NOMO-1 treated with DMSO at 0.1 percent for 48 hours (cell line): Measurements from ENCODE around the gene ZNF620.
A peak's percentile ranks its signal among the peaks of the same experiment; 100 is the strongest.
"Not testable (repeated sequence)": the region's sequence is repeated elsewhere in the genome, so short reads cannot be mapped to it uniquely, and the experiment has no call there.

Experiments used
- DNase-seq: peaks from one replicate; lab custom pipeline; 2025; ENCODE audit not compliant: unreplicated experiment; lab: John Stamatoyannopoulos, UW

Gene ZNF620

DNA sequence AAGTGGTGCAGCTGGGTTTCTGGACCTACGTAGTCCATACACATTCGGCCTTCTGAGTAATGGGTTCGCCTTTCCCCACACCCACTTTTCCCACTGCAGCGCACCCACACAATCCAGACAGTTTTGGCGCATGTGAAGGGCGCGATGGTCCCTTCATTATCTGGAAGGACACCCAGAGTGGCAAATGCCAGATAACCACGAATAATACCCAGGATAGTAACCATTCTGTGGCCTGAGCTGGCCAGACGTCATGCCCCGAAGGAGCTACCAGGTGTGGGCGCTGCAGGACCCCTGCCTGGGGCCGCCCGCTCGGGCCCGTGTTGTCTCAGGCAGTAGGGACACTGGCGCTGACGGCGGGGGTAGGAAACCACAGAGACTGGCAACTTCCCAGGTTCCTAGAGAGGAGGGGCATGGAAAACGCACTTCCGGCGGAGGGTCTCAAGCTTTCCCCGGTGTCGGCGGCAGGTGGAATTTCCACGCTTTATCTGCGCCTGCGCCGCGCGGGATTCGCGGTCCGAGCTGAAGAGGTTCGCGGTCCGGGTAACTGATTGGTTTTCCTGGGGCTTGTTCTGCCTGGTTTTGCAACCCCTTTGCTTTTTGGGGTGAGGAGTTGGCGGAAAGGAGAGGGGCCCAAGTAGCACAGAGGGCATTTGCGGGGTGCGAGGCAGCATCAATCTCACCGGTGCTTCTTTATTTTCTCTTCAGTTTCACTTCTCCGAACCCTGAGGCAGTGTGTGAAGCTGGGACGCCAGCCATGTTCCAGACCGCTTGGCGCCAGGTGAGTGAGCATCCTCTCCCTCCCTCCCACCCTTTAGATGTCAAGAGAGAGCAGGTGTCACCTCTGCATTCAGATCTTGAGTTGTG lies at the start of gene ZNF620:
ZNF620 (plus strand) TSS at position 441 of the 864 bp plus-strand sequence; CDS start at position 755, 314 bp downstream.
- peak; percentile 8 for DNase-seq

DNA sequence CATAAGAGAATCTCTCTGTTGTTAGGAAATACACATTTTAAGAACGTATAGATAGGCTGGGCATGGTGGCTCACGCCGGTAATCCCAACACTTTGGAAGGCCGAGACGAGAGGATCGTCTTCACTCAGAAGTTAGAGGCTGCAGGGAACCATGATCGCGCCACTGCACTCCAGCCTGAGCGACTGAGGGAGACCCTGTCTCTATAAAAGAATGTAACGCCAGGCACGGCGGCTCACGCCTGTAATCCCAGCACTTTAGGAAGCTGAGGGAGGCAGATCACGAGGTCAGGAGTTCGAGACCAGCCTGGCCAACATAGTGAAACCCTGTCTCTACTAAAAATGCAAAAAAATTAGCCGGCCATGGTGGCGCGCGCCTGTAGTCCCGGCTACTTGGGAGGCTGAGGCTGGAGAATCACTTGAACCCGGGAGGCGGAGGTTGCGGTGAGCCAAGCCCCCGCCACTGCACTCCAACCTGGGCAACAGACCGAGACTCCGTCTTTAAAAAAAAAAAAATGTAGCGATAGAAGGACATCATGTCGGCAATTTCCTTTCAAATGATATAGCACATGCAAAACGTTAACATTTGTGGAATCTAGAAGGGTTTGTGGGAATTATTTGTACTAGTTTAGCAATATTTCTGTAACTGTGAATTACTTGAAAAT lies 49.4 kb upstream of the ZNF620 start:
- no peak for DNase-seq

DNA sequence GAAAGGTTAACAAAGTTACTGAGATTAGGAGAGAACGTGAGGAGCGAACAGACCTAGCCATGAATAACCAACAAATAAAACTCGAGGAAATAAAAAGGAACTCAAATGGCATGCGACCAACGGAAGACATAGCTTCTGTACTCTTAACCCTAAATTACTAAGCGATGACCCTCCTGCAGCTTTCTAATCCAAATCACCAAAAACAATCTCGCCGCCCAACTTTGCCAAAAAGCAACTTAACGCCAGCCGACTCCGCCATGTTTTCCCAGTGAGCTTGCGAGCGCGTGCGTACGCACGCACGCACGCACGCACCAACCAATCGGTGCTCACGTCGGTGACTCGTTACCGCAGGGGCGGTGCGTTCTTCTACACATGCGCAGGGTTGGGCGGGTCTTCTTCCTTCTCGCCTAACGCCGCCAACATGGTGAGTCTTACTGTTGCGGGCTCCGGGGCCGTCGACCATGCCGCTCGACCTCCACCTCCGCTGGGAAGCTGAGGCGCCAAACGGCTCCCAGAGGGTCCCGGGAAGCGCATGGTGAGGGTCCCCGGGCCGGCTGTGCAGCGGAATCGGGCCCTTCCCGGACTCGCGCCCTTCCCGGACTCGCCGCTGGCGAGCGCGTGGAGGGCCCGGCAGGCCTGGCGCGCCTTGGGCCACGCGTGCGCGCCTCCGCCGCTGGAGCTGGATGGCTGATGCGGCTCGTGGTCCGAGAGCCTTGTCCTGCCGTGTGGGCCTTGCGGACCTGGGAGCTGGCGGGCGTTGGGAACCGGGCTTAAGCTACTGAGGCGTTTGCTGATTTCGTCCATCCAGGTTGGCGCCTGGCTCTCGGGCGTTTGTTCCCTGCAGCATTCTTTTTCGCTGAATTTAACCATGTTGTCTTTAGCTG lies 48.7 kb upstream of the ZNF620 start, which contains the start of gene RPL14:
RPL14 (plus strand) TSS at position 400 of the 884 bp plus-strand sequence; CDS start at position 533, 133 bp downstream.
- peak; percentile 88 for DNase-seq

DNA sequence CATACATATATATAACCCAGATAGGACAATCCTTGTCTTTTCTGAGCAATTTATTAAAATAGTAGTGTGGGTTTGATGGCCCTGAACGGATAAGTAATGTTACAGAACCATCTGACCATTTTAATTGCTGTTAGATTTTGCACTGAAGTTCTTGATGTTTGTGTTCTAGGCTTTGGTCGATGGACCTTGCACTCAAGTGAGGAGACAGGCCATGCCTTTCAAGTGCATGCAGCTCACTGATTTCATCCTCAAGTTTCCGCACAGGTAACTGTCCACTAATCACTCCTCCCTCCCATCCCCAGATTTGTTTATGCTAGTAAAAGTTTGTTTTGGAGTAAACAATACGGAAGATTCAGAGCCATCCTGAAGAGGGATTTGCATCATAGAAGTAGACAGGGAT lies 47.4 kb upstream of the ZNF620 start:
- no peak for DNase-seq

DNA sequence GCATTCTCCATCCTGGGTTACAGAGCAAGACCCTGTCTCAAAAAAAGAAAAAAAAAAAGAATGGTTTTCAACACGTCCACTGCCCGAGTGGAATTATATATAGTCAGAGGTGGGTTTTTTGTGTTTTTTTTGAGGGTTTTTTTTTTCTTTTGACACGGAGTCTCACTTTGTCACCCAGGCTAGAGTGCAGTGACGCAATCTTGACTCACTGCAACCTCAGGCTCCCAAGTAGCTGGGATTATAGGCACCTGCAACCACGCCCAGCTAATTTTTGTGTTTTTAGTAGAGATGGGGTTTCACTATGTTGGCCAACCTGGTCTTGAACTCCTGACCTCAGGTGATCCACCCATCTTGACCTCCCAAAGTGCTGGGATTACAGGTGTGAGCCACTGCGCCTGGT lies 45.4 kb upstream of the ZNF620 start:
- not testable (repeated sequence) for DNase-seq

DNA sequence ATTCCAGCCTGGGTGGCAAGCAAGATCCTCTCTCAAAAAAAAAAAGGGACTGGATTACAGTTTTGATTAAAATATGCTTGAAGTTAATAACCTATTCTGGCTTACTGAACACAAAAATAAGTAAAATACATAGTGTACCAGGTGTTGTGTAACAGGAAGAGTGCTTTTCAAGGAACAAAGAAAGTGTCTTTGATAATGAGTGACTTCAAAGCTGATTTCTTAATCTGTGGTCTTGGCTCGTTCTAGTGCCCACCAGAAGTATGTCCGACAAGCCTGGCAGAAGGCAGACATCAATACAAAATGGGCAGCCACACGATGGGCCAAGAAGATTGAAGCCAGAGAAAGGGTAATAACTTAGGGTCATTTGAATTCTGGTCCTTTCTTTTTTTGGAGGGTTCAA lies 44.7 kb upstream of the ZNF620 start:
- no peak for DNase-seq

DNA sequence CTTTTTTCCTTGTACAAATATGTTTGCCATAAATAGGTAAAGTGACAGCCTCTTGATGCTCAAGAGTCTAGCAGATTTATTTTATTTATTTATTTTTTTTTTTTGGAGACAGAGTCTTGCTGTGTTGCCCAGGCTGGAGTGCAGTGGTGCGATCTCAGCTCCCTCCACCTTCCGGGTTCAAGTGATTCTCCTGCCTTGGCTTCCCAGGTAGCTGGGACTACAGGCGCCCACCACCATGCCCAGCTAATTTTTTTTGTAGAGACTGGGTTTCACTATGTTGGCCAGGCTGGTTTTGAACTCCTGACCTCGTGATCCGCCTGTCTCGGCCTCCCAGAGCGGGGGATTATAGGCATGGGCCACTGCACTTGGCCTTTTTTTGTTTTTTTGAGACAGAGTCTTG lies 43.0 kb upstream of the ZNF620 start:
- not testable (repeated sequence) for DNase-seq

DNA sequence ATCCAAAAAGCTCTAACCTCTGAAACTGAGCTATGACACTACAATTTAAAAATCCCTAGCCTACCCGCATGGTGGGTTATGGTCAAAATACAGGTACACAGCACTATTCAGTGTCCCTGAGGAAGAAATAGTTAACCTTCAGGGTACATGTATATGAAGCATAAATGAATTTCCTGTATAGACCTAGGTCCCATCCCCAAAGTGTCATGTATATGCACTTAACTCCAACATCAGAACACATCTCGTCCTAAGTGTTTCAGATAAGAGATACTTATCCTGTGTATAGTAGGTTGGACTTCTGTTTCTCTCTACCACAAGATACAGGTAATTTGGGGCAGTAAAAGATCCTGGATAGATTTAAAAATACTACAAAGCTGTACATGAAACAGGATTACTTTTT lies 42.3 kb upstream of the ZNF620 start:
- DNase-seq: no peak

DNA sequence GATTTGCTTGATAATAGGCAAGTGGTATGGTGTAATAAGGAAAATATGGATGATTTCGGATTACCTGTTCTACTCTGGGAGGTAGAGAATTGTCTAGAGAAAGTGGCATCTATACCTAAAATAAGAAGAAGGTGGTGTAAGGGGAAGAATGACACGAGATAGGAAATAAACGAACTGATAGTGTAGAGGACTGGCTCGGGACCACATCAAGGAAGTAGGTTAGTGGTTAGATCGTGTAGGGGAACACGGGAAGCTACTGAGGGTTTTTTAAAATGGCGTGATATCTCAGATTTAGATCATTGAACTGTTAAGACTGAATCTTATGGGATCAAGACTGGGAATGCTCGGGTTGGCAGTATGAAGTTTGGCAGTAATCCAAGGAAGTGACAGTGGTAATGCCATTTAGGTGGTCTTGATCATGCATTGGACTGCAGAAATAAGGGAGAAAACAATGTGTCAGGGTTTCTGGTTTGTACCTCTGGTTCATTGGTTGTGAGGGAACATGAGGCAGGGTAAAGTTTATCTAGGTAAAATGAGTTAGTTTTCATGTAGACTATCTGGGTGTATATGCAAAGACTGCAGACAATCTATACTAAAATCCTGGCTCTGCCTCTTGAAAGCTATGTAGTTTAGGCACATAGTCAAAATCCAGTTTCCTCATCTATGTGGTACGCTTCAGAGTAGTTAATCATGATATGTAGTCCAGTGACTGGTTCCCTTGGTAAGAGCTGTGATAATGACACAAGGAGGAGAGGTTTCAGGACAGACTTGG lies 41.3 kb upstream of the ZNF620 start:
- DNase-seq: no peak

DNA sequence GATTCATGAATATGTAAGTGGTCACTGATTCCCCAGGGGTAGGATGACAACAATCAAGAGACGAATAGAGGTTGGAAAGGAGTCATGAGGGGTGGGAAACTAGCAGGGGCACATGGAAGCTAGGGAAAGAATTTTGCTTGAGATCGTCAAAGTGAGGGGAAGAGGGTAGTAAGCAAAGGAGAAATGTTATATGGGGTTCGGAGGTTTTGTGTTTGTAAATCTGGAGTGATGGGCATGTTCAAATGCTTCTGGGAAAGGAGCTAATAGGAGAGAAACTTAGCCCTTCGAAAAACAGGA lies 40.8 kb upstream of the ZNF620 start:
- DNase-seq: no peak

DNA sequence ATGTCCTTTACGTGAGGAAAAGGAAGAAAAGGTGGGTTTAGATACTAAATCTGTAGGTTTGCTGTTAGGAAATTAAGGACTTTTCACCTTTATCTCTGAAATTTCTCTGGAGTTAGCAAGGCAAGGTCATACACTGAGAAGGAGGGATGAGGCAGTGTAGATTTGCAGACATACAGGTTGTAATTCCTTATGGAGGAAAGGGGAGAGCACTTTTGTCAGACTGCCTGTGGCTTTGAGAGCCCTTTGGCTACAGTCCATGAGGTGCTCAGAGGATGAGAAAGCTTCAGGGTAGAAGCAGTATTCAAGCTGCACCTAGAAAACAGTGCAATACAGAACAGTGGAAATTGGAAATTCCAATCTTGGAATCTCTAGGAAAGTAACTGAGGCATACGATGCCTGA lies 40.4 kb upstream of the ZNF620 start:
- no peak for DNase-seq

DNA sequence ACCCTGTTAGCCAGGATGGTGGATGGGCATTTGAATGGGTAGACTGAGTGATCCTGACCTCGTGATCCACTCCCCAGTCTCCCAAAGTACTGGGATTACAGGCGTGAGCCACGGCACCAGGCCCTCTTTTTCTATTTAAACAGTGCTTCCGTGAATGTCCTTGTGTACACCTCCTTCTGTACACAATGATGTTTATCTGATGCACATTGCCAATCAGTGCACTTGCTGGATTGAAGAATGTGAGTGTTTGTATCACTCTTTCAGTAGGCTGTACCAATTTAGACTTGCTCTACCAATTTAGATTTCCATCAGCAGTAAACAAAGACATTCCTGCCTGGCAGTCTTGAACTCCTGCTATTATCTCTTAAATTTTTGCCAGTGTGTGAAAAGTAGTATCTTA lies 37.8 kb upstream of the ZNF620 start:
- no peak for DNase-seq

DNA sequence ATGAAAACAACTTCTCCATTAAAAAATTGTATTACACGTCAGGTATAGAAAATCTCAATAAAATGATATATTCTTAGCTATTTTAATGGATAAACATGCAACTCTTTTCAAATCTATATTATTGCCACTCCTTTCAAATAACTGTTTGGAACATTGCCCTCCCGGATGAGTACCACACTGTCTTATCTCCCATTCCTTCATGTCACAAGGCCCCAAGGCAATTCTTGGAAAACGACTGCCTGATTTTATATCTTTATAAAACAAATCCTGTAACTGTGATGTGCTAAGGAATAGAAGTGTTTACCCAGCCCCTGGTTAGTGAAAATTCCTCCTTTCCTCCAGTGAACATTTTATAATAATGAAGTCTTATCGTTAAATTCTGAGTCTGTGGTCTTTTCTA lies 35.1 kb upstream of the ZNF620 start:
- DNase-seq: no peak

DNA sequence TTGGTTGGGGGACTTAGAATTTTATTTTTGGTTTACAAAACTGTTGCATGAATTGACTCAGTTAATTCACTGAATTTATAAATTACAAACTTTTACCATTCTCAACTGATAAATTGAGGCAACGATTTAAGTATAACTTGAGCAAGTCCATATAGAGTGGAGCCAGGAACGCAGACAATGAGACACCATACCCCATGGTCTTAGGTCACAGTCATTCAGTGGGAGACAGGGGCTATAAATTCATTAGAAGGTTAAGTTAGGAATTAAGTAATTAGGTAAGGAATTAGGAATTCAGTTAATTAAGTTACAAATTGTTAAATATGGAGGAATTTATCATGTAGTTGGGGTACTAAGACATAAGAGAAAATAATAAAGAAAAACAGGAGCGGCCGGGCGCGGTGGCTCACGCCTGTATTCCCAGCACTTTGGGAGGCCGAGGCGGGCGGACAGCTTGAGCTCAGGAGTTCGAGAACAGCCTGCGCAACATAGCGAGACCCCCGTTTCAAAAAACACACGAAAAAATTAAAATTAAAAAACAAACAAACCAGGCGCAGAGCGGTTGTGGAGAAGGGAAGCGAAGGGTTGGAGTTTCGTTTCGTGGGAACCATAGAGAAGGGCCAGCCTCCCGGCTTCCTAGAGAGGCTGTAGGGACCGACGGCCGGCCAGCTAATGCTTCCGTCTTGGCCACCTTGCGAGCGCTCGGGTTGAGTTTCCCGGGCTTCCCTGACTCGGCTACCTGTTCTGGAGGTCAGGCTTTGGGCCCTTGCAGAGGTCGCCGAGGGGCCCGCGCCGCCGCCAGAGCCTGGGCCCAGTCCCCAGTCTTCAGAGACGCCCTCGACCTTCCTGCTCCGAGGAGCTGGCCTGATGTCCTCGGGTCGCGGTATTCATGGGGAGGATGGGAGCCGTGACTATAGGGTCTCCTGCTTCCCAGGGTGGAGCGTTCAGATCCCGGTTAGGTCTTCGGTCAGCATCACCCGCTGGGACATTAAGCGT lies 29.1 kb upstream of the ZNF620 start, which contains the start of gene ZNF619:
ZNF619 (plus strand) TSS at position 645 of the 993 bp plus-strand sequence. CDS start 858 bp downstream, outside the sequence.
- DNase-seq: peak; percentile 74

DNA sequence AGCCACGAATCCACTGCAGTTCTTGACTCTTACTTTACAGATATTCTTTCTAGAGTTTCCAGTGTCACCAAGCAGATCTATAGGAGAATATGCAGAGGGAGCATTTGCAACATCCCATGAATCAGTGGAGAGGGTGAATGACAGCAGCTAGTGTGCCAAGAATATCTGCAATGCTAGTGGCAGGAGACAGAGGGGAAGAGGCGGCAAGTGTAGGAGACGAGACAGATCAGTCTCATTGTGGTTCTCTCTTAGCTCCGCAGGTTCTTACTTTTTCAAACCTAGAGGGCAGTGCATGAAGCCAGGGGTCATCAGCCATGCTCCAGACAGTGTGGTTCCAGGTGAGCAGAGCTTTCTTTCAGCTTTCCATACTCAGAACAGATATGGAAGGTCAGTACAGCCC lies 28.2 kb upstream of the ZNF620 start:
- DNase-seq: peak; percentile 6

DNA sequence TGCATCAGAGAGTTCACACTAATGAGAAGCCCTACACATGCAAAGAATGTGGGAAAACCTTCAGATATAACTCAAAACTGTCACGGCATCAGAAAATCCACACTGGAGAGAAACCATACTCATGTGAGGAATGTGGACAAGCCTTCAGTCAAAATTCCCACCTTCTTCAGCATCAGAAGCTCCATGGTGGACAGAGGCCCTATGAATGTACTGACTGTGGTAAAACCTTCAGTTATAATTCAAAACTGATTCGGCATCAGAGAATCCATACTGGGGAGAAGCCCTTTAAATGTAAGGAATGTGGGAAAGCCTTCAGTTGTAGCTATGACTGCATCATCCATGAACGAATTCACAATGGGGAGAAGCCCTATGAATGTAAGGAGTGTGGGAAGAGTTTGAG lies 18.7 kb upstream of the ZNF620 start:
- no peak for DNase-seq

DNA sequence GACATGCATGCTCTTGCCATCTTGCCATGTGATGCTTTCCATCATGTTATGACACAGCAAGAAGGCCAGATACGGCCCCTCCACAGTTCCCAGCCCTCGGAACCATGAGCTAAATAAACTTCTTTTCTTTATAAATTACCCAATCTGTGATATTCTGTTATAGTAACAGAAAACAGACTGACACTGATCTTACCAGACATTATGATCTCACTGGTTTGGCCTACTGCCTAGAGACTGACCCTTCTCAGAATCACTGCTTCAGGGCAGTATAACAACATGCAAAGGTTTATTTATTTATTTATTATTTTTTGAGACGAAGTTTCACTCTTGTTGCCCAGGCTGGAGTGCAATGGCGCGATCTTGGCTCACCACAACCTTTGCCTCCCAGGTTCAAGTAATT lies 14.9 kb upstream of the ZNF620 start:
- no peak for DNase-seq

DNA sequence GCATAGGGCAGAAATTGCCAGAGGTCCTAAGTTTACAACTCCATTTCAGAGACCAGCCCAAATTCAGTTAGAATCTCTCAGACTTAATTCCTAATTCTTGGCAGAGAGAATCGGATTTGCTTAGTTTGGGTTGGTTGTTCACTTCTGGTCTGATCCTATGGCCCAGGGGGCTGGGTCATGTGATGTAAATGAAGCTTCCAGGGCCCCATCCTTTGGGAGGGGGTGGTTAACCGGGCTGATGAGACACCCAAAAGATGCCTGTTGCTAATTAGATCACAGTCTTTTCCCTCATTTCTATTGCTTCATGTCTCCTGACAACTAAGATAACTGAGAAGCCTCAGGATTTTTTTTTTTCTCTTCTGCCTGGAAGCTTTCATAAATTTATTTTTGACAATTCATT lies 11.1 kb upstream of the ZNF620 start:
- no peak for DNase-seq

DNA sequence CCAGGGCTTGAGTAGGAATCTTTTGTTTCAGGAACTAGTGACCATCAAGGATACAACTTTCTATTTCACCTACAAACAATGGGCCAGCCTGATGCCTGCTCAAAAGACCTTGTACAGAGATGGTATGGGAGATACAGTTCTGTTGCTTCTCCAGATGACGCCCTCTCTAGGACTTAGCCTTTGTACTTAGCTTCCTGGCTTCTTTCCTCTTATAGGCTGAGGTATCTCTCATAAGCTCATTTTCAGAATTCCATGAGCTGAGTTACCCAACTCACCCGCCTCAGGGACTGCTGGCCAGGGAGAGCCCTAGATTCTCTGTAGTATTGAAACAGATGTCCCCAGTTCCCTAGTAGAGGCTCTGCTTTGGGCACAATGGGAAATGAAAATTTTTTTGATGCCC lies 8.6 kb upstream of the ZNF620 start:
- DNase-seq: no peak
